Measurements from ENCODE around the gene FAIM2. TPM values are rescaled to one million over a fixed set of nuclear protein-coding genes. Genes with fewer than 3 reads are reported as not detected.

Gene FAIM2
- total and polyA plus RNA-seq, 9 donors: 3.6 to 16.1 (median 8.2) TPM

DNA sequence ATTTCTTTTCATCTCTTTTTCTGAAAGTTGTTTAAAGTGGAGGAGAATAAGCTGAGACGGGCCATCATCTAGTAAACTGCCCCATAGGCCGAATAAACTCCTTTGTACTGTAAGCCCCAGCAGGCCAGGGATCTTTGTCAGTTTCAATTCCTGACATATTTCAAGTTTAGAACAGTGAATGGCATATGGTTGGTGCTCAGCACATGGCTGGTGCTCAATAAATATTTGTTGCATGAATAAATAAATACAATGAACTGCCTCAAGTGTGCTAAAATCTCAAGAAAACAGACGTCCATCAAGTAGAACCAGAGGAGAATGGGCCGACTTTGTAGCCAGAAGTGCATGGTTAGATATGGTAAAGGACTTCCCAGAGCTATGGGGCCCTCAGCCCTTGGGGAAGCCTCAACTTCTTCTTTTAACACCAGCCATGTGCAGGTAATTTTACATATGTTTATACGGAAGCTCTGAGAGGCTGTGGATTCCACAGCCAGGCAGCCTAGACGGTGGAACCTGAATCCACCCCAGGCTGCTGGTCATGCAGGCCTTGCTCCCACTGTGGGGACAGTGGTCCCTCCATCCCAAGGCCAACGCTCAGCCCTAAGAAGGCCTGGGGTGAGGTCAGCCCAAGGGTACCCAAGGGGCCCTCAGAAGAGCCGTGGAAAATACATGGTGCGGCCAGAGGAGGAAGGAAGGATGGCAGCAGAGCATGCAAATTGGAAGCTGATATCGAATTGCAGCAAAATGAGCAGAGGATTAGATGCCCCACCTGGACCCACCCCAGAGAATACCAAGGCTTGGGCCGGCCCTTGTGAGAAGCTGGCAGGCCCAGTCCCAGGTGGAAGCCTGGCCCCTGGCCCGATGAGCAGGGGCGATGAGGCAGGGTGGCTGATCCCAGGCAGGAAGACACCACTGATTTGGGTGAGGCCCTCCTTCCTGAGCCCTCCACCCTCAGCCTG, 38.1 kb upstream of the FAIM2 start:
- Histone ChIP-seq H3K27me3 (ENCODE audit: control insufficient read depth, insufficient read depth, low read length) (peaks cover 16% of the 10 kb centered on the region), H3K27ac (ENCODE audit: low read length) (no peak overlapping the region), H3K4me1 (ENCODE audit: control insufficient read depth, insufficient read depth, low read length) (peaks cover 2% of the 10 kb centered on the region), H3K4me3 (ENCODE audit: low read length) (no peak overlapping the region), H3K36me3 (ENCODE audit: control insufficient read depth, insufficient read depth, low read length) (no peaks in the 10 kb centered on the region), H3K9me3 (replicated peaks; ENCODE audit: control insufficient read depth, low read depth, low read length) (no peaks in the 10 kb centered on the region)
- 69% methylated on average over 10 of the region's 13 CpGs for WGBS (ENCODE audit: insufficient coverage)
- no peak for DNase-seq

DNA sequence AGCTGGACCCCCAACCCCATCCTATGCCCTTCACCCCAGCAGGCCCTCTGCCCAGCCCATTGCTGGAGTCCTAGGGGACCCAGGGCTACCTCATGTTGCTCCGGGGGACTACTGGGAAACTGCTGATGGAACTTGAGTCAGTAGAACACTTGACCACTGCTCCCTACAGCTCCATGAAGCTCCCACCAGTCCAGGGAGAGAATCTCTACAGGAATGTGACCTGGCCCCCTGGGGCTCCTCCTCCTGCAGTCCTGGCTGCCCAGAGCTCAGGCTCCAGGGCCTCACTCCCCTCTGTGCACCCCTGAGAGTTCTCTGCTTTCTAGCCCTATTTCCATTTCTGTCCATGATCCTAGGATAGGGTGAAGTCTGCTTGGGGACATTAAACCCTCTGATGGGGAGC, 36.0 kb upstream of the FAIM2 start:
- H3K9me3 ChIP-seq (replicated peaks; ENCODE audit: control insufficient read depth, low read depth, low read length): no peaks in the 10 kb centered on the region
- no peaks in the 10 kb centered on the region for H3K36me3 ChIP-seq (ENCODE audit: control insufficient read depth, insufficient read depth, low read length)
- DNase-seq: no peak
- 63% methylated on average over 1 of the region's 1 CpG for WGBS (ENCODE audit: insufficient coverage)
- no peak overlapping the region for H3K27ac ChIP-seq (ENCODE audit: low read length)
- H3K27me3 ChIP-seq (ENCODE audit: control insufficient read depth, insufficient read depth, low read length): peaks cover 14% of the 10 kb centered on the region
- H3K4me3 ChIP-seq (ENCODE audit: low read length): no peak overlapping the region
- H3K4me1 ChIP-seq (ENCODE audit: control insufficient read depth, insufficient read depth, low read length): no peaks in the 10 kb centered on the region

DNA sequence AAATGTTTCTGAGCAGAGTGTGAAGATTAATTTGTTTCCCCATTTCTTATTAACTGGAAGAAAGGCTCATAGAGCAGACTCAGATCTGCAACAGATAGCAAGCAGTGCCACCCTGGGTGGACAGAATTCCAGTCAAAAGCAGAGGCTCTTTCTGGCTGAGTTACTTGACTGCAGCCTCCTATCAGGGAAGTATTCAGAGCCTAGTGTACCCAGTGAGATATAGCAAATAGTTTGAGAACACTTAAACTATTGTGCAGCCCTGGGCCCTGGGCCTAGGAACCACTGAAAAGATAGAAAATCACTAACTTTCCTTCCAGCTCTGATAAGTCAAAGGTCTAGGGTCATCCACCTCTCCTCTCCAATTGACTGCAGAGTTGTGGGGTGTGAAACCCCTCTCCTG, 35.6 kb upstream of the FAIM2 start:
- Histone ChIP-seq H3K4me1 (ENCODE audit: control insufficient read depth, insufficient read depth, low read length) (no peaks in the 10 kb centered on the region), H3K9me3 (replicated peaks; ENCODE audit: control insufficient read depth, low read depth, low read length) (no peaks in the 10 kb centered on the region), H3K4me3 (ENCODE audit: low read length) (no peak overlapping the region), H3K36me3 (ENCODE audit: control insufficient read depth, insufficient read depth, low read length) (no peaks in the 10 kb centered on the region), H3K27me3 (ENCODE audit: control insufficient read depth, insufficient read depth, low read length) (peaks cover 12% of the 10 kb centered on the region), H3K27ac (ENCODE audit: low read length) (no peak overlapping the region)
- no peak for DNase-seq

DNA sequence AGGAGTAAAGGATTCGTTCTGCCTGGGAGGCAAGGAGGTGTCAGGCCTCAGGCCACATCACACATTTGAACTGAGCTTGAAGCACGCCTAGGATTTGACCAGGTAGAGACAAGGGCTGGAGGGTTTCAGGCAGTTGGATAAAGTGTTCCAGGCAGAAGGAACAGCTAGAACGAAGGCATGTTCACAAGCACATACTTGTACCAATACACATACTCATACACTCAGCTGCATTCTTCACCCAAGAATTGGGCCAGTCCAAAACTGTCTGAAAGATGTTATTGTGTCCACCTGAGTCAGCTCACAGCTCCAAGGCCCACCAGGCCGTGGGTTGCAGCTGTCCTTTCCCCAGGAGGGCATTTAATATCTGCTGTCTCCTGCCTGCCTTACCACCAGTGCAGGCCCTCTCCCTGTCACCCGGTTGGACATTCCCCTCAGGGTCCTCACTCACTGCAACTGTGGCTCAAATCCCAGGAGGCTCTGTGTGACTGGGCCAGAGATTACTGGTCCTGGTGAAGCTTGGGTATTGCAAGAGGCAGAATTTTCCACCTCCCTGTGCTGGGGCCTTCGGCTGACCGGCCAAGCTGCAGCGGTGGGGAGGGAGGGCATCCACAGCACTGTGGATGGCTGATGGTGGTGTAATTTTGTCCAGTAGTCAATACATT, 34.1 kb upstream of the FAIM2 start:
- Histone ChIP-seq H3K27me3 (ENCODE audit: control insufficient read depth, insufficient read depth, low read length) (no peaks in the 10 kb centered on the region), H3K36me3 (ENCODE audit: control insufficient read depth, insufficient read depth, low read length) (no peaks in the 10 kb centered on the region), H3K27ac (ENCODE audit: low read length) (no peak overlapping the region), H3K4me1 (ENCODE audit: control insufficient read depth, insufficient read depth, low read length) (no peaks in the 10 kb centered on the region), H3K4me3 (ENCODE audit: low read length) (no peak overlapping the region), H3K9me3 (replicated peaks; ENCODE audit: control insufficient read depth, low read depth, low read length) (no peaks in the 10 kb centered on the region)
- WGBS (ENCODE audit: insufficient coverage): 76% methylated on average over 5 of the region's 8 CpGs
- DNase-seq: no peak

DNA sequence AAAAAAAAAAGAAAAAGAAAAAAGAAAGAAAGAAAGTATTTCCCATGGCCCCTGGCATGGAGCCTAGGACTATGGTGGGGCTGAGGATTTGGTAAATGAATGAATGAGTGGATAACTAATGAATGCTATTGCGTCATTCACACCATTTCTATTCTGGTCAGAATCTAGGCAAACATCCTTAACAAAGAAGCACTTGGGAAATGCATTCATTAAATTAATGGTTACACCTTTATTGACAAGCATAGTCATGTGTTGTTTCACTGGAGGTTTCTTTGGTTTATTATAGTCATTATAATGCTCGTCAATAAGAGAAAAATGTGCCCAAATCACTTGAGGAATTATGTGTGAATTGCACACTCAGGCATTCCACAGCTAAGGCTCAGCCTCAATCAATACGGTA, 33.2 kb upstream of the FAIM2 start:
- no peaks in the 10 kb centered on the region for H3K9me3 ChIP-seq (replicated peaks; ENCODE audit: control insufficient read depth, low read depth, low read length)
- no peak overlapping the region for H3K27ac ChIP-seq (ENCODE audit: low read length)
- H3K36me3 ChIP-seq (ENCODE audit: control insufficient read depth, insufficient read depth, low read length): no peaks in the 10 kb centered on the region
- no peaks in the 10 kb centered on the region for H3K4me1 ChIP-seq (ENCODE audit: control insufficient read depth, insufficient read depth, low read length)
- WGBS (ENCODE audit: insufficient coverage): no CpG with 5 or more reads among the region's 3 CpGs
- no peaks in the 10 kb centered on the region for H3K27me3 ChIP-seq (ENCODE audit: control insufficient read depth, insufficient read depth, low read length)
- no peak overlapping the region for H3K4me3 ChIP-seq (ENCODE audit: low read length)
- no peak for DNase-seq

DNA sequence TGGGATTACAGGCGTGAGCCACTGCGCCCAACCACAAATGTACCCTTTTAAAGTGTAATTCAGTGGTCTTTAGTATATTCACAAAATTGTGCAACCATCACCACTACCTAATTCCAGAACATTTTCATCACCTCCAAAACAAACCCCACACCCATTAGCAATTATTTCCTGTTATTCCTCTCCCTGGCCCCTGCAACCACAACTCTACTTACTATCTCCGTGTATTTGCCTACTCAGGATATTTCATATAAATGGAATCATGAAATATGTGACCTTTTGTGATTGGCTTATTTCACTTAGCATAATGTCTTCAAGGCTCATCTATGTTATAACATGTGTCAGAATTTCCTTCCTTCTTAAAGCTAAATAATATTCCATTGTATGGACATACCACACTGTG, 30.8 kb upstream of the FAIM2 start:
- Histone ChIP-seq H3K4me3 (ENCODE audit: low read length) (no peak overlapping the region), H3K36me3 (ENCODE audit: control insufficient read depth, insufficient read depth, low read length) (no peaks in the 10 kb centered on the region), H3K4me1 (ENCODE audit: control insufficient read depth, insufficient read depth, low read length) (no peaks in the 10 kb centered on the region), H3K27ac (ENCODE audit: low read length) (no peak overlapping the region), H3K9me3 (replicated peaks; ENCODE audit: control insufficient read depth, low read depth, low read length) (no peaks in the 10 kb centered on the region), H3K27me3 (ENCODE audit: control insufficient read depth, insufficient read depth, low read length) (no peaks in the 10 kb centered on the region)
- WGBS (ENCODE audit: insufficient coverage): no CpG with 5 or more reads among the region's 3 CpGs
- no peak for DNase-seq

DNA sequence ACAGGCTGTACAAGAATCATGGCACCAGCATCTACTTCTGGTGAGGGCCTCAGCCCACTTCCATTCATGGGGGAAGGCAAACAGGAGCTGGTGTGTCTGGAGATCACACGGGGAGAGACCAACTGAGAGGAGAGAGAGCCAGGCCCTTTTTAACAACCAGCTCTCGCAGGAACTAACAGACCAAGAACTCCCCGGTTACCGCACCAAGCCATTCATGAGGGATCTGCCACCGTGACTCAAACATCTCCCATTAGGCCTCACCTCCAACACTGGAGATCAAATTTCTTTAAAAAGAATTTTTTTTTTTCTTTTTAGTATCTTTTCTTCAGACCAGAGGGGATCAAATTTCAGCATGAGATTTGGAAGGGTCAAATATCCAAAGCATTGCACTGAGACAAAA, 30.1 kb upstream of the FAIM2 start:
- 50% methylated on average over 5 of the region's 5 CpGs for WGBS (ENCODE audit: insufficient coverage)
- Histone ChIP-seq H3K27ac (ENCODE audit: low read length) (no peak overlapping the region), H3K4me3 (ENCODE audit: low read length) (no peak overlapping the region), H3K4me1 (ENCODE audit: control insufficient read depth, insufficient read depth, low read length) (no peaks in the 10 kb centered on the region), H3K27me3 (ENCODE audit: control insufficient read depth, insufficient read depth, low read length) (peaks cover 2% of the 10 kb centered on the region), H3K36me3 (ENCODE audit: control insufficient read depth, insufficient read depth, low read length) (no peaks in the 10 kb centered on the region), H3K9me3 (replicated peaks; ENCODE audit: control insufficient read depth, low read depth, low read length) (no peaks in the 10 kb centered on the region)
- no peak for DNase-seq

DNA sequence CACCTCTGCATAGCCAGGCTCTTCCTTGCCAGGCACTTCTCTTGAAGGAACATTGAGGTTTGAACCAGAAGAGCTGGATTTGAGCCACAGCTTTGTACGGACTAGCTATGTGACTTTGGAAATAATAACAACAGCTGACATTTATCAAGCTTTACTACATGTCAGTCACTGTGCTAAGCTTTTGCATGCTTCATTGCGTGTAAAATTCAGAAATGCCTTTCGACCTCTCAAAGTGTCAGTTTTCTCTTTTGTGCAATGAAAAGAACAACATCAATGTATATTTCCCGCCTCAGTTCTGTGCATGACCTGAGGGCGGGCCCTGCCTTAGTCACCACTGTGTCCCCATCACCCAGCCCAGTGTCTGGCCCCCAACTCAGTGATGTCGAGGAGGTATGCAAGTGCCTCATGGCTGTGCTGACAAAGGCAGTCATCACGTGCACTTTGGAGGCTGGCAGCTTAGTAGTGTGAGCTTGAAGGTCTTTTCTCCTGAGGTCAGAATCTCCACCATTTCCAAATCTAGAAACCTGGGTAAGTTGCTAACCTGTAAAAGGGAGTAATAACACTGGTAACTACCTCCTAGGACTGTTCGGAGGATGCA, 28.9 kb upstream of the FAIM2 start:
- Histone ChIP-seq H3K27ac (ENCODE audit: low read length) (no peak overlapping the region), H3K4me1 (ENCODE audit: control insufficient read depth, insufficient read depth, low read length) (no peaks in the 10 kb centered on the region), H3K9me3 (replicated peaks; ENCODE audit: control insufficient read depth, low read depth, low read length) (no peaks in the 10 kb centered on the region), H3K27me3 (ENCODE audit: control insufficient read depth, insufficient read depth, low read length) (peaks cover 2% of the 10 kb centered on the region), H3K36me3 (ENCODE audit: control insufficient read depth, insufficient read depth, low read length) (no peaks in the 10 kb centered on the region), H3K4me3 (ENCODE audit: low read length) (no peak overlapping the region)
- no peak for DNase-seq
- WGBS (ENCODE audit: insufficient coverage): 87% methylated on average over 4 of the region's 8 CpGs

DNA sequence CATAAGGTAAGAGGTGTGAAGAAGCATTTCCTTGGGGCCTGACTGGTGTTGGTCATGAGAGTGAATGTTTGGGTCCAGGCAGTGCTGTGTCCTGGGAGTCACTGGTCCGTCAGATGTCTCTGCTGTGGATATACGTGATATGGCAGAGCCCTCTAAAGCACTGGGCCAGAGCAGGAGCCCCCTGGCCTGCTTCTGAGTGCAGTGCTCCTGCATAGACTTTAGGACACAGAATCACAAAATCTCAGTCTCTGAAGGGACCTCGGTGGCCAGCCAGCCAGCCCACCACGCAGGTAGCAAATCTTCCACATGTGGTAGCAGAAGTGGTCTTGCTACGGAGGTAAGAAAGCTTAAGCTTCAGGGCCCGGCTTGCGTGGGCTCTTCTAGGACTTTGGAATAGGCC, 28.3 kb upstream of the FAIM2 start:
- Histone ChIP-seq H3K27ac (ENCODE audit: low read length) (no peak overlapping the region), H3K4me1 (ENCODE audit: control insufficient read depth, insufficient read depth, low read length) (no peaks in the 10 kb centered on the region), H3K36me3 (ENCODE audit: control insufficient read depth, insufficient read depth, low read length) (no peaks in the 10 kb centered on the region), H3K27me3 (ENCODE audit: control insufficient read depth, insufficient read depth, low read length) (peaks cover 2% of the 10 kb centered on the region), H3K9me3 (replicated peaks; ENCODE audit: control insufficient read depth, low read depth, low read length) (no peaks in the 10 kb centered on the region), H3K4me3 (ENCODE audit: low read length) (no peak overlapping the region)
- 75% methylated on average over 5 of the region's 7 CpGs for WGBS (ENCODE audit: insufficient coverage)
- DNase-seq: no peak

DNA sequence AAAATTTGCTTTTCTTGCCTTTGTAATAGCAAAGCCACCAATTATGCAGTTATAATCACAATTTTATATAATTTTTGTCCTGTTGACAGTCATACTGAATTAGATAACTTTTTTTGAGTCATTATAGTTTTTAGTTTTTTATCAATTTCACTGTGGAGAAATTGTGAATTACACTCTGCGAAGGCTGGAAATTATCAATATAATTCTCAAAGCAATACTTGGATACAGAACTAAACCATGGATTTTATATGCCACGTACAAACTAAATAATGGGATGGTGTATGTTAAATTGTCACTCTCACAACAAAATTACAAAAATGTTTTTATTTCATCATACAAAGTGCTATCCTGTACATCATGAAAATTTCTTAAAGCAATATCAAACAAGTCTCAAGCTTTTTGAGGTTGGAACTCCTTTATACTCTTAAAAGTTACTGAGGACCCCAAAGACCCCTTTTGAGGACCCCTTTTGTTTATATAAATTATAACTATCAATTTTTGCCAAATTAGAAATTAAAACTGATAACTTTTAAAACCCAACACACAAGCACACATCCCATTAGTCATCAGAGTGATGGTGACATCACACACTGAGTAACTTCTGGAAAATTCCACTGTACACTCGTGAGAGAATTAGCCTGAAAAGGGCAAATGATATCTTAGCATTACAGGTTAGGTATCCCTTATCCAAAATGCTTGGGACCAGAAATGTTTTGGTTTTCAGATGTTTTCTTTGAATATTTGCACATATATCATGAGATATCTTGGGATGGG, 27.0 kb upstream of the FAIM2 start:
- Histone ChIP-seq H3K27me3 (ENCODE audit: control insufficient read depth, insufficient read depth, low read length) (peaks cover 2% of the 10 kb centered on the region), H3K4me3 (ENCODE audit: low read length) (no peak overlapping the region), H3K27ac (ENCODE audit: low read length) (no peak overlapping the region), H3K9me3 (replicated peaks; ENCODE audit: control insufficient read depth, low read depth, low read length) (no peaks in the 10 kb centered on the region), H3K4me1 (ENCODE audit: control insufficient read depth, insufficient read depth, low read length) (no peaks in the 10 kb centered on the region), H3K36me3 (ENCODE audit: control insufficient read depth, insufficient read depth, low read length) (no peaks in the 10 kb centered on the region)
- DNase-seq: no peak
- WGBS (ENCODE audit: insufficient coverage): no CpG with 5 or more reads among the region's 3 CpGs

Data from muscle of leg (tissue), 11 donors.